K562 (cell line): ENCODE results near the gene DESI2. TPM values are rescaled to one million over a fixed set of nuclear protein-coding genes. Genes with fewer than 3 reads are reported as not detected.

Source experiments
- ARID1B ChIP-seq: fragments of 450-650 bp; IDR thresholded peaks from 2 replicates; pipeline ENCODE4 v1.6.1; 2016; ENCODE audit warnings: antibody characterized with exemption, mild to moderate bottlenecking, inconsistent platforms
- CHCHD3 ChIP-seq: fragments of 250-450 bp; sonication (Bioruptor Pico); IDR thresholded peaks from 2 replicates; pipeline ENCODE4 v2.1.2; 2022; ENCODE audit warnings: mild to moderate bottlenecking
- CXXC5 ChIP-seq: fragments of 250-450 bp; sonication (Bioruptor Pico); IDR thresholded peaks from 2 replicates; pipeline ENCODE4 v1.8.0; 2022; ENCODE audit warnings: inconsistent platforms, mild to moderate bottlenecking, moderate library complexity
- ETV6 ChIP-seq, 3 experiments: fragments of 150-350 bp in 1 of 3; sonication (generic) in 1 of 3; formaldehyde crosslinking in 1 of 3; IDR thresholded peaks; 2 replicates each; pipeline versions ENCODE4 v1.6.1 to v1.8.0; 2014 to 2022; ENCODE audit warnings: borderline replicate concordance in 2 of 3, low read depth in 2 of 3, antibody characterized with exemption in 1 of 3, low read length in 1 of 3, mild to moderate bottlenecking in 1 of 3, missing genetic modification reagents in 1 of 3
- GATAD2B ChIP-seq: fragments of 450-650 bp; IDR thresholded peaks from 2 replicates; pipeline ENCODE4 v1.6.1; 2017; ENCODE audit warnings: mild to moderate bottlenecking, borderline replicate concordance
- ILF3 ChIP-seq: fragments of 450-650 bp; IDR thresholded peaks from 2 replicates; pipeline ENCODE4 v1.6.1; 2018; ENCODE audit warnings: antibody characterized with exemption, mild to moderate bottlenecking, moderate library complexity, borderline replicate concordance
- KDM2B ChIP-seq: fragments of 250-450 bp; sonication (Bioruptor Pico); IDR thresholded peaks from 2 replicates; pipeline ENCODE4 v1.8.0; 2021; ENCODE audit warnings: mild to moderate bottlenecking, moderate library complexity
- RBFOX2 ChIP-seq: fragments of 200-400 bp; formaldehyde crosslinking; IDR thresholded peaks from 2 replicates; pipeline ENCODE4 v1.6.1; 2017; ENCODE audit warnings: low read depth, mild to moderate bottlenecking, low read length, moderate library complexity
- RBM34 ChIP-seq: fragments of 200-400 bp; formaldehyde crosslinking; IDR thresholded peaks from 2 replicates; pipeline ENCODE4 v1.6.1; 2018; ENCODE audit warnings: low read length, borderline replicate concordance; ENCODE audit not compliant: insufficient read depth
- RBM39 ChIP-seq: fragments of 200-400 bp; formaldehyde crosslinking; optimal IDR thresholded peaks from 2 replicates; pipeline ENCODE3; 2018; ENCODE audit warnings: low read depth, low read length
- SMARCB1 ChIP-seq: IDR thresholded peaks from 2 replicates; pipeline ENCODE4 v1.6.1; 2011; ENCODE audit warnings: improper control_type of control experiment, low read depth; ENCODE audit not compliant: insufficient read length
- SPI1 ChIP-seq: IDR thresholded peaks from 2 replicates; pipeline ENCODE4 v1.6.1; 2011; ENCODE audit warnings: low read depth, low read length, control low read depth, borderline replicate concordance
- STAT5B ChIP-seq: fragments of 250-450 bp; sonication (Bioruptor Pico); IDR thresholded peaks from 2 replicates; pipeline ENCODE4 v1.8.0; 2021; ENCODE audit warnings: mild to moderate bottlenecking, inconsistent platforms
- TCF7 ChIP-seq: sonication (generic); IDR thresholded peaks from 2 replicates; pipeline ENCODE4 v1.6.1; 2016; ENCODE audit warnings: antibody characterized with exemption, borderline replicate concordance
- ZNF384 ChIP-seq: IDR thresholded peaks from 2 replicates; pipeline ENCODE4 v1.6.1; 2012; ENCODE audit warnings: low read depth, low read length, improper control_type of control experiment
- ZNF644 ChIP-seq: fragments of 200-800 bp; sonication (Bioruptor generic); IDR thresholded peaks from 2 replicates; pipeline ENCODE4 v1.6.1; 2016; ENCODE audit warnings: low read depth, missing genetic modification characterization, missing compliant biosample characterization
- ZNF695 ChIP-seq: fragments of 450-650 bp; formaldehyde crosslinking; IDR thresholded peaks from 2 replicates; pipeline ENCODE4 v1.4.0; 2020; ENCODE audit warnings: mild to moderate bottlenecking, moderate library complexity
- polyA plus RNA-seq, 8 experiments: library from polyadenylated mRNA; depleted of rRNA in 4 of 8; stranded (reverse) in 5 of 8; unstranded in 3 of 8; fragments of >200 nt; fragmentation: Nextera tagmentation in 2 of 8; fragmentation: Illumina TruSeq in 1 of 8; extraction: Ambion mirVana in 2 of 8; extraction: Trizol in 1 of 8; gene quantifications; 2 replicates each; pipeline versions ENCODE4 v1.2.1 to v1.2.3, GENCODE V29; 2011 to 2014; ENCODE audit warnings: inconsistent platforms in 1 of 8, missing spikeins in 1 of 8
- total RNA-seq, 7 experiments: library from RNA; depleted of rRNA in 6 of 7; stranded (reverse); fragments of >200 nt in 6 of 7; fragmentation: Illumina TruSeq in 2 of 7; extraction: Trizol in 2 of 7; gene quantifications; 2 replicates each; pipeline versions ENCODE4 v1.2.1 to v1.2.3, GENCODE V29; 2011 to 2021; ENCODE audit warnings: low replicate concordance in 1 of 7
- TF ChIP-seq, protein P1 (sequence below): conservative IDR thresholded peaks from 2 replicates; pipeline ENCODE4 v1.6.1; 2011; ENCODE audit warnings: low read depth, mild to moderate bottlenecking, low read length; ENCODE audit not compliant: control insufficient read depth
- TF ChIP-seq, protein P2 (sequence below): fragments of 250-450 bp; sonication (Bioruptor Pico); IDR thresholded peaks from 2 replicates; pipeline ENCODE4 v1.8.0; 2021; ENCODE audit warnings: moderate library complexity, mild to moderate bottlenecking, inconsistent platforms
- TF ChIP-seq, protein P3 (sequence below): fragments of 450-650 bp; IDR thresholded peaks from 2 replicates; pipeline ENCODE4 v1.7.0; 2016; ENCODE audit warnings: borderline replicate concordance
- TF ChIP-seq, protein P4 (sequence below): fragments of 250-450 bp; sonication (Bioruptor Pico); IDR thresholded peaks from 2 replicates; pipeline ENCODE4 v1.5.0; 2022; ENCODE audit warnings: mild to moderate bottlenecking

DESI2 gene
- total and polyA plus RNA-seq, 9 of the 15 experiments (the other 6 are each of a cell fraction or from before 2014, with no cell fraction given): 17.4 to 59.4 (median 38.4) TPM

DNA sequence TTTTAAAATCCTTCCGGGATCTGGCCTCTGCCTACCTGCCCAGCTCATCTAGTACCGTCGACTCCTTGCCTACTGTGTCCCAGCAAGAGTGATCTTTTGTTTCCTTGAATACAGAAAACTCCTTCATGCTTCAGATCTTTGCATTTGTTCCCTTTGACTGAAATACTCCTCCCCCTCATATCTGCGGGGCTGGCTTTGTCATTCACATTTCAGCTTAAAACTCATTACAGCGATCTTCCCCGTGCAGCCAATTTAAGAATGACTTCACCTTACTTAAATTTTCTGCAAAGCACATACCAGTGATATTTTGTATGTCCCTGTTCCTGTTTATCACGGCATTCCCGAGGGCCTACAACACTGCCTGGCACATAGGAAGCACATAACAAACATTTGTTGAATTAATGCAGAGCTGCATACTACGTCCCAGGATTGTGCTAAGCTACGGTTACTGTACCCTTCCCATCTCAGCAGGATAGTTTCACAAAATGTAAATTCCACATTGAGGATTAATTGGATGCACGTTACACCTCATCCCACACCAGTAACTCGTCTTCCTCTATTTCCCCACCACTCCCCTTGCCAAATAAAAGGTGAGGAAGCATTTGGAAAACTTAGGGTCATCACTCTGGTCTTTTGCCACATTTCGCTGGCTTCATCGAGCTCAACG lies 837 bp upstream of the DESI2 start (continued):
- TF ChIP-seq RBM39: no peak
- no peak for TF ChIP-seq ZNF384
- no peak for TF ChIP-seq ZNF695
- no peak for TF ChIP-seq ETV6 (IDR thresholded peaks at IDR 0.05; ENCODE audit: borderline replicate concordance in 1 of 2, low read depth in 2 of 2, low read length in 1 of 2)
- no peak for TF ChIP-seq ETV6 (CRISPR knock-in tag; IDR thresholded peaks at IDR 0.05; ENCODE audit: borderline replicate concordance)
- no peak for TF ChIP-seq ILF3
- TF ChIP-seq RBM34: no peak
- TF ChIP-seq, protein P1, sequence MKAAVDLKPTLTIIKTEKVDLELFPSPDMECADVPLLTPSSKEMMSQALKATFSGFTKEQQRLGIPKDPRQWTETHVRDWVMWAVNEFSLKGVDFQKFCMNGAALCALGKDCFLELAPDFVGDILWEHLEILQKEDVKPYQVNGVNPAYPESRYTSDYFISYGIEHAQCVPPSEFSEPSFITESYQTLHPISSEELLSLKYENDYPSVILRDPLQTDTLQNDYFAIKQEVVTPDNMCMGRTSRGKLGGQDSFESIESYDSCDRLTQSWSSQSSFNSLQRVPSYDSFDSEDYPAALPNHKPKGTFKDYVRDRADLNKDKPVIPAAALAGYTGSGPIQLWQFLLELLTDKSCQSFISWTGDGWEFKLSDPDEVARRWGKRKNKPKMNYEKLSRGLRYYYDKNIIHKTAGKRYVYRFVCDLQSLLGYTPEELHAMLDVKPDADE: no peak
- TF ChIP-seq KDM2B (CRISPR knock-in tag): no peak
- no peak for TF ChIP-seq GATAD2B
- no peak for TF ChIP-seq SMARCB1
- no peak for TF ChIP-seq ARID1B
- no peak for TF ChIP-seq CHCHD3
- no peak for TF ChIP-seq CXXC5 (CRISPR knock-in tag)
- no peak for TF ChIP-seq TCF7
- no peak for TF ChIP-seq RBFOX2
- TF ChIP-seq, protein P2, sequence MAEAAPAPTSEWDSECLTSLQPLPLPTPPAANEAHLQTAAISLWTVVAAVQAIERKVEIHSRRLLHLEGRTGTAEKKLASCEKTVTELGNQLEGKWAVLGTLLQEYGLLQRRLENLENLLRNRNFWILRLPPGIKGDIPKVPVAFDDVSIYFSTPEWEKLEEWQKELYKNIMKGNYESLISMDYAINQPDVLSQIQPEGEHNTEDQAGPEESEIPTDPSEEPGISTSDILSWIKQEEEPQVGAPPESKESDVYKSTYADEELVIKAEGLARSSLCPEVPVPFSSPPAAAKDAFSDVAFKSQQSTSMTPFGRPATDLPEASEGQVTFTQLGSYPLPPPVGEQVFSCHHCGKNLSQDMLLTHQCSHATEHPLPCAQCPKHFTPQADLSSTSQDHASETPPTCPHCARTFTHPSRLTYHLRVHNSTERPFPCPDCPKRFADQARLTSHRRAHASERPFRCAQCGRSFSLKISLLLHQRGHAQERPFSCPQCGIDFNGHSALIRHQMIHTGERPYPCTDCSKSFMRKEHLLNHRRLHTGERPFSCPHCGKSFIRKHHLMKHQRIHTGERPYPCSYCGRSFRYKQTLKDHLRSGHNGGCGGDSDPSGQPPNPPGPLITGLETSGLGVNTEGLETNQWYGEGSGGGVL (CRISPR knock-in tag): no peak
- no peak for TF ChIP-seq ZNF644
- TF ChIP-seq, protein P3, sequence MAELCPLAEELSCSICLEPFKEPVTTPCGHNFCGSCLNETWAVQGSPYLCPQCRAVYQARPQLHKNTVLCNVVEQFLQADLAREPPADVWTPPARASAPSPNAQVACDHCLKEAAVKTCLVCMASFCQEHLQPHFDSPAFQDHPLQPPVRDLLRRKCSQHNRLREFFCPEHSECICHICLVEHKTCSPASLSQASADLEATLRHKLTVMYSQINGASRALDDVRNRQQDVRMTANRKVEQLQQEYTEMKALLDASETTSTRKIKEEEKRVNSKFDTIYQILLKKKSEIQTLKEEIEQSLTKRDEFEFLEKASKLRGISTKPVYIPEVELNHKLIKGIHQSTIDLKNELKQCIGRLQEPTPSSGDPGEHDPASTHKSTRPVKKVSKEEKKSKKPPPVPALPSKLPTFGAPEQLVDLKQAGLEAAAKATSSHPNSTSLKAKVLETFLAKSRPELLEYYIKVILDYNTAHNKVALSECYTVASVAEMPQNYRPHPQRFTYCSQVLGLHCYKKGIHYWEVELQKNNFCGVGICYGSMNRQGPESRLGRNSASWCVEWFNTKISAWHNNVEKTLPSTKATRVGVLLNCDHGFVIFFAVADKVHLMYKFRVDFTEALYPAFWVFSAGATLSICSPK: 0 out of 2 replicates have a peak, but pooled peaks have one; percentile 56
- no peak for TF ChIP-seq STAT5B (CRISPR knock-in tag)
- TF ChIP-seq, protein P4, sequence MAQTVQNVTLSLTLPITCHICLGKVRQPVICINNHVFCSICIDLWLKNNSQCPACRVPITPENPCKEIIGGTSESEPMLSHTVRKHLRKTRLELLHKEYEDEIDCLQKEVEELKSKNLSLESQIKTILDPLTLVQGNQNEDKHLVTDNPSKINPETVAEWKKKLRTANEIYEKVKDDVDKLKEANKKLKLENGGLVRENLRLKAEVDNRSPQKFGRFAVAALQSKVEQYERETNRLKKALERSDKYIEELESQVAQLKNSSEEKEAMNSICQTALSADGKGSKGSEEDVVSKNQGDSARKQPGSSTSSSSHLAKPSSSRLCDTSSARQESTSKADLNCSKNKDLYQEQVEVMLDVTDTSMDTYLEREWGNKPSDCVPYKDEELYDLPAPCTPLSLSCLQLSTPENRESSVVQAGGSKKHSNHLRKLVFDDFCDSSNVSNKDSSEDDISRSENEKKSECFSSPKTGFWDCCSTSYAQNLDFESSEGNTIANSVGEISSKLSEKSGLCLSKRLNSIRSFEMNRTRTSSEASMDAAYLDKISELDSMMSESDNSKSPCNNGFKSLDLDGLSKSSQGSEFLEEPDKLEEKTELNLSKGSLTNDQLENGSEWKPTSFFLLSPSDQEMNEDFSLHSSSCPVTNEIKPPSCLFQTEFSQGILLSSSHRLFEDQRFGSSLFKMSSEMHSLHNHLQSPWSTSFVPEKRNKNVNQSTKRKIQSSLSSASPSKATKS (CRISPR knock-in tag): 0 out of 2 replicates have a peak, but pooled peaks have one; percentile 44
- TF ChIP-seq SPI1: no peak
